Right lobe of liver (tissue), 6 donors: Measurements from ENCODE around the gene SPATA21. TPM values are rescaled to one million over a fixed set of nuclear protein-coding genes. Genes with fewer than 3 reads are reported as not detected.
A peak's percentile ranks its signal among the peaks of the same experiment; 100 is the strongest.

Experiments used
- ATAC-seq, 4 donors: fragments of 200-7000 bp; cut with Tn5 transposase; one replicate each; pipeline ENCODE4 v1.9.1; 2020; ENCODE audit warnings: mild to moderate bottlenecking in 4 of 4, moderate library complexity in 4 of 4
- DNase-seq, 3 donors: peaks; one replicate each; pipeline ENCODE4 v3.0.0-alpha.2; 2020
- H3K27ac ChIP-seq, 3 donors: fragments of 200-600 bp; one replicate each; pipeline ENCODE4 v1.8.0; 2022
- H3K27me3 ChIP-seq, 2 donors: fragments of 200-600 bp; one replicate each; pipeline ENCODE4 v1.8.0; 2022
- H3K36me3 ChIP-seq, 4 donors: fragments of 200-600 bp; sonication (generic) in 1 of 4; one replicate each; pipeline versions ENCODE4 v1.5.1 to v1.8.0; 2017 to 2022; ENCODE audit warnings: control low read depth in 1 of 4
- H3K4me1 ChIP-seq, 4 donors: fragments of 200-600 bp; sonication (generic) in 1 of 4; one replicate each; pipeline versions ENCODE4 v1.5.1 to v1.8.0; 2017 to 2022; ENCODE audit warnings: control low read depth in 1 of 4
- H3K4me3 ChIP-seq, 3 donors: fragments of 200-600 bp; one replicate each; pipeline ENCODE4 v1.8.0; 2022
- H3K9me3 ChIP-seq, 4 donors: fragments of 200-600 bp; sonication (generic) in 1 of 4; one replicate each; pipeline versions ENCODE4 v1.5.1 to v1.8.0; 2017 to 2022; ENCODE audit warnings: control low read depth in 1 of 4
- POLR2A ChIP-seq: fragments of 450-650 bp; IDR thresholded peaks from one replicate; pipeline ENCODE4 v1.6.1; 2017; ENCODE audit warnings: antibody characterized with exemption, mild to moderate bottlenecking
- WGBS: methylation state at CpG from one replicate; pipeline ENCODE4 v1.1.6; 2018; ENCODE audit warnings: low coverage, low lambda C conversion rate; ENCODE audit not compliant: insufficient coverage; ENCODE audit errors: missing lambda C conversion rate; 5-methylcytosine and 5-hydroxymethylcytosine counted together
- intact Hi-C, 2 donors: fragments of 100-400 bp; cut with DNase I; formaldehyde crosslinking; loops; one replicate each; pipeline versions ENCODE4 v1.11.2 to v1.14.1; 2022
- total RNA-seq, 6 experiments: library from RNA; depleted of rRNA in 2 of 6; stranded (reverse); fragments of >200 nt in 2 of 6; fragmentation: NEBNext Ultra II Directional in 3 of 6; extraction: Animal tissue kit (Norgen Biotek cat#: 25700) in 3 of 6; gene quantifications; one replicate each; pipeline versions ENCODE4 v1.1.0 to v1.2.4, GENCODE V29; 2016 to 2023
- TF ChIP-seq, protein P1 (sequence below), 4 donors: fragments of 200-600 bp in 3 of 4; fragments of 450-650 bp in 1 of 4; IDR thresholded peaks; one replicate each; pipeline versions ENCODE4 v1.5.1 to v1.8.0; 2016 to 2022; ENCODE audit warnings: antibody characterized with exemption in 4 of 4, mild to moderate bottlenecking in 2 of 4
- donor health status: DM: no; HTN: yes; CAD: no.
- donor health status: DM: no; HTN: no; CAD: no.
- donor health status: DM: no; HTN: no; CAD: no.
- donor health status: DM: no; HTN: yes; CAD: no.
- donor health status: DM: no; HTN: yes; CAD: no.

SPATA21 gene
- total RNA-seq, 6 experiments from 2014 or later, result 1.6 to 1.8 TPM; not detected in 4

DNA sequence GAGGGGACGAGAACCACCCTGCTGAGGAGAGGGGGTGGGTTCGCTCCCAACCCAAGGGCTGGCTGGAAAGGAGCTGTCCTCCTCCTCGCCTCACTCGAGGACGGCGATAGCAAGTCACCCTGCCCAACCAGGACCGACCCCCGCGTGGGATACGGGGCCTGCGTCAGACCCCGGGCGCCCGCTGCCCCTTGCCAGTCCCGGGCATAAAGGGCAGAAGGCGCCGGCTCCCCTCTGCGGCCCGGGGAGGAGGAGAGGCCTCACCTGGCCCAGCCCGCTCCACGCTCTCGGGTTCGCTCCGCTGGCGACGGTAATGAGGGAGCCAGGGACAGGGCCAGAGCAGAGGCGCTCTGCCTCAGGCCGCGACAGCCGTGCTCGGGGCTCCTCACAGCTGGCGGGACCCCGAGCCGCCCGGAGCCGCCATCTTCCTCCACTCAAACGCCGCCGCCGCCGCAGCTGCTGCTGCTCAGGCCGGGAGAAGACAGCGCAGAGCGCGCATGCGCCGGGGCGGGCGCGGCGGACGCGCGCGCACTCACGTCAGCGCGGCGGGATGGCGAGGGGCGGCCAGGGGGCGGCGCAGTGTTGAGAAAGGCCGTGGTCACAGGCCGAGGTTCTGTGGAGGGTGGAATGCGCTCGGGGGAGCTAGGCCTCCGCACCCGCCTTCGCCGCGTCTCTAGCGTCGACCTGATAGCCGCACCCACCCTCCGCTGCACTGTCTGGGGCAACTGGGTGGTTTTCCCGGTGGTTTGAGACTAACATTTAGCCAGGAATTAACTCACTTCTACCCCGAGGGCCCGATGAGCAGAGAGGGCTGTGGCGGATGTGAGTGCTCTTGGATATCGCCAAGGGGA is 85.0 kb downstream of the SPATA21 start, which contains the start of gene FBXO42:
FBXO42 (minus strand) TSS at position 487 of the 848 bp plus-strand sequence. CDS start 37,062 bp downstream, outside the sequence.
- H3K4me1 ChIP-seq, result peaks cover 0 to 7% (median 0%) of the 10 kb centered on the region in 4 donors
- H3K36me3 ChIP-seq, result no peaks in the 10 kb centered on the region
- WGBS, result 0% methylated on average over 4 of the region's 81 CpGs
- intact Hi-C loops, result loop anchor here in 1 of 2 donors (10.0 kb wide), 1 partner anchor 97 kb away; no protein-coding TSS in a partner anchor
- H3K4me3 ChIP-seq, result peak within 1 kb of the TSS; percentile 71 to 94 (median 90)
- H3K9me3 ChIP-seq, result no peaks in the 10 kb centered on the region
- peak within 1 kb of the TSS; percentile 68 to 93 (median 93) for H3K27ac ChIP-seq
- peak; percentile 92 to 93 (median 93) for DNase-seq
- peak; percentile 91 to 97 (median 95) for ATAC-seq
- peak; percentile 94 for TF ChIP-seq POLR2A
- TF ChIP-seq, protein P1, sequence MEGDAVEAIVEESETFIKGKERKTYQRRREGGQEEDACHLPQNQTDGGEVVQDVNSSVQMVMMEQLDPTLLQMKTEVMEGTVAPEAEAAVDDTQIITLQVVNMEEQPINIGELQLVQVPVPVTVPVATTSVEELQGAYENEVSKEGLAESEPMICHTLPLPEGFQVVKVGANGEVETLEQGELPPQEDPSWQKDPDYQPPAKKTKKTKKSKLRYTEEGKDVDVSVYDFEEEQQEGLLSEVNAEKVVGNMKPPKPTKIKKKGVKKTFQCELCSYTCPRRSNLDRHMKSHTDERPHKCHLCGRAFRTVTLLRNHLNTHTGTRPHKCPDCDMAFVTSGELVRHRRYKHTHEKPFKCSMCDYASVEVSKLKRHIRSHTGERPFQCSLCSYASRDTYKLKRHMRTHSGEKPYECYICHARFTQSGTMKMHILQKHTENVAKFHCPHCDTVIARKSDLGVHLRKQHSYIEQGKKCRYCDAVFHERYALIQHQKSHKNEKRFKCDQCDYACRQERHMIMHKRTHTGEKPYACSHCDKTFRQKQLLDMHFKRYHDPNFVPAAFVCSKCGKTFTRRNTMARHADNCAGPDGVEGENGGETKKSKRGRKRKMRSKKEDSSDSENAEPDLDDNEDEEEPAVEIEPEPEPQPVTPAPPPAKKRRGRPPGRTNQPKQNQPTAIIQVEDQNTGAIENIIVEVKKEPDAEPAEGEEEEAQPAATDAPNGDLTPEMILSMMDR (IDR thresholded peaks at IDR 0.05), result peak; percentile 34 to 57 (median 52)
- no peaks in the 10 kb centered on the region for H3K27me3 ChIP-seq

DNA sequence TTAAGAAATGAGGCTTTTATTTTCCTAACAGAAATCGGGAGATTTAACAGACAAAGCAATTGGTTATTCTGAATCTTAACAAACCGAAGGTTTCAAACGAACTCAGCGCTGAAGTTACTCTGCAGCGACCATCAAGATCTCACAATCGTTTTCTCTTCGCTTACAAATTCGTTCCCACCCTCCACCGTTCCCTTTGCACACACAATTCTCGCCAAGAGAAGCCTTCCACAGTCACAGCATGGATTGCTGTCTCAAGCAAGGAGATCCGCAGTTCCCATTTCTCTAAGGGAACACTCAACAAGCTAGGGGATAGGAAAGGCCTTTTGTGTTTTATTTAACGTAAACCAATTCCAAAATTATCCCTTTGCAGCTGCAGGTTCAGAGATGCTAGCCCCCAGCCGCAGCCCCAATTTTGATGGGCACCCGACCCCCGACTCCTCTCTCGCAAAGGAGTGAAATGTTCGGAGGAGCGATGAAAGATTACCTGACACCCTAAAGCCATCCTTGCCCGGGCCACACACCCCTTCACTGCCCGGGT is 85.7 kb downstream of the SPATA21 start:
- ATAC-seq (peak in 3 of 4 donors; percentile 14 to 25 (median 14)), DNase-seq (no peak)
- intact Hi-C loops, result loop anchor here in 1 of 2 donors (10.0 kb wide), 1 partner anchor 97 kb away; no protein-coding TSS in a partner anchor
- H3K4me3 ChIP-seq, result peak overlapping the region; percentile 71 to 94 (median 90)
- peaks cover 0 to 7% (median 0%) of the 10 kb centered on the region in 4 donors for H3K4me1 ChIP-seq
- WGBS, result 0% methylated on average over 19 of the region's 20 CpGs
- H3K36me3 ChIP-seq, result no peaks in the 10 kb centered on the region
- H3K27ac ChIP-seq, result peak overlapping the region; percentile 68 to 93 (median 93)
- no peak for TF ChIP-seq POLR2A
- no peaks in the 10 kb centered on the region for H3K27me3 ChIP-seq
- no peaks in the 10 kb centered on the region for H3K9me3 ChIP-seq

DNA sequence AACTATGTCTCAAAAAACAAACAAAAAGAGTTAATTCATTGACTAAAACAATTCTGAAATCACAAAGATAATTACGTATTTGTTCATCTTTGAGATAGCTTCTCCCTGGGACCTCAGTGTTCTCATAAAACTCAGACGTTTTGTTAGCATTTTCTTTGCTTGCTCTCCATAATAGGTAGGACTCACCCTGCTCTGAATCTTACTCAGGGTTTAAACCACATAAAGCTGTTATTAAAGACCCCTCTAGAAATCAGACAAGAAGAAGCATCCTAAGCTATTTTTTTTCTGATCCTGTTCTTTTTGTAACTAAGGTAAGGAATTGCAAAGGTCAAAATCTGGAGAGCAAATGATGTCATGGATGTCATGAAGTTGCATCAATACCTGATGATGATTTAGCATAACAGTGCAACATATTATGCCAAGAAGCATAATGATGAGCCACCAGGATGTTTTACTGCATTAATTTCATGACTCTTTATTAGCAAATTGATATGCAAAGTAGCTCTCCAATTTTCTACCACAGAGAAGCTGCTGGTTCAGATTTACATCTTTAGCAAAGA is 87.3 kb downstream of the SPATA21 start:
- Histone ChIP-seq H3K4me1 (peaks cover 0 to 7% (median 0%) of the 10 kb centered on the region in 4 donors), H3K27ac (no peak overlapping the region), H3K4me3 (no peak overlapping the region), H3K9me3 (no peaks in the 10 kb centered on the region), H3K36me3 (no peaks in the 10 kb centered on the region), H3K27me3 (no peaks in the 10 kb centered on the region)
- no peak for ATAC-seq
- DNase-seq, result no peak
- intact Hi-C loops, result loop anchor here in 1 of 2 donors (10.0 kb wide), 1 partner anchor 95 kb away; no protein-coding TSS in a partner anchor
- 18% methylated on average over 2 of the region's 2 CpGs for WGBS
- TF ChIP-seq POLR2A, result no peak
- TF ChIP-seq, protein P1 (IDR thresholded peaks at IDR 0.05), result no peak

Other genes starting within 250 kb of the SPATA21 start
- gene ARHGEF19, start 224.8 kb downstream of the SPATA21 start, total RNA-seq, result 1 to 10 TPM in 4 of 6 experiments, under 1 TPM in 2; 0.31 to 2.8 (median 1.5) TPM
- 1 to 10 TPM; 2.2 to 4.4 (median 3.1) TPM for gene CPLANE2, start 200.2 kb downstream of the SPATA21 start, total RNA-seq
- 10 to 100 TPM in 3 of 6 experiments, 1 to 10 TPM in 3; 7.9 to 14.1 (median 10.2) TPM for gene FBXO42, start 84.9 kb downstream of the SPATA21 start, total RNA-seq
- 10 to 100 TPM; 41.4 to 57.8 (median 47.5) TPM for gene SZRD1, start 70.2 kb downstream of the SPATA21 start, total RNA-seq
- 10 to 100 TPM; 13.9 to 28.3 (median 24.2) TPM for gene NECAP2, start 3.3 kb upstream of the SPATA21 start, total RNA-seq
- 1,000 to 10,000 TPM in 3 of 6 experiments, 100 to 1,000 TPM in 1, under 1 TPM in 2; under 0.01 to 3,377 (median 977) TPM for gene RNU1-1, start 76.9 kb upstream of the SPATA21 start, total RNA-seq
- gene NBPF1, start 176.1 kb upstream of the SPATA21 start, total RNA-seq, result 10 to 100 TPM; 22.7 to 30.7 (median 24.1) TPM
- gene RNU1-3, start 229.5 kb upstream of the SPATA21 start, total RNA-seq, result 1,000 to 10,000 TPM in 3 of 6 experiments, 100 to 1,000 TPM in 1, under 1 TPM in 2; under 0.01 to 3,377 (median 977) TPM